DOHH2 (cell line): ENCODE measurements around the gene CHRM4.
A peak's percentile ranks its signal among the peaks of the same experiment; 100 is the strongest.

ENCODE experiments used
- EZH2phosphoT487 ChIP-seq: fragments of 200-600 bp; sonication (generic); IDR thresholded peaks from 2 replicates; pipeline ENCODE4 v1.6.1; 2017; ENCODE audit warnings: borderline replicate concordance, mild to moderate bottlenecking, antibody characterized with exemption, low read length, moderate library complexity, mixed read lengths
- TF ChIP-seq, protein P1 (sequence below): fragments of 200-600 bp; sonication (generic); IDR thresholded peaks from one replicate; pipeline ENCODE4 v1.5.1; 2014; ENCODE audit warnings: antibody characterized with exemption, mild to moderate bottlenecking, low read depth, low read length; ENCODE audit not compliant: poor library complexity, severe bottlenecking

DNA sequence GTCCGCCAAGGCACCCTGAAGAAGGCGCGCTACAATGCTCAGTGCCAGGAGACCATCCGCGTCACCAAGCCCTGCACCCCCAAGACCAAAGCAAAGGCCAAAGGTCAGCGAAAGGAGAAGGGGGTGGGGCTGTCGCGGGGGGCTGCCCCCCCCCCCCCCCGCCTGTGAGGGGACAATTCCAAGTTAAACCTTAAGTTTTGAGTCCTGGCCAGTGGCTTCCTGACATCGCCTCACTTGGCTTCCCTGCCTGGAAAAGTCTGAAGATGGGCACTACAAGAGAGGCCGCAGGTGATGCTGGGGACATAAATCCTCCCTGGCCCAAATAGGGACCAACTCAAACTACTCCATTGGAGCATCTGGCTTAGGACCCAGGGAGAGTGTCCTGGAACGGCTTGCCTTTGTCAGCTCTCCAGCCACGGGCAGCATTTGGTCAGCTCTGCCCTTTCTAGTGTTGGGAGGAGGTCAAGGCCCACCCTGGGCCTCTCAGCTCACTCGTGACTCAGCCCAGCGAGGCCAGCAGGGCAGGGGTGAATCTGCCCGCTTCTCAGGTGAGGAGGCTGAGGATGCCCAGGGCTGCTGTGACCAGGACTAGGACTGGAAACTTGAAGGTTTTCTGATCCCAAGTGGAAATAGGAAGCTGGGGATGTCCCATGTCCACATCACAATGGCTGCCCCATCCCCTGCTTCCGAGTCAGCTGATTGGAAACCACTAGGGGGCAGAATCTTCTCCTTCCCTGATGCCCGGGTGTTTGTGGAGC is 8.8 kb downstream of the CHRM4 start:
- TF ChIP-seq, protein P1, sequence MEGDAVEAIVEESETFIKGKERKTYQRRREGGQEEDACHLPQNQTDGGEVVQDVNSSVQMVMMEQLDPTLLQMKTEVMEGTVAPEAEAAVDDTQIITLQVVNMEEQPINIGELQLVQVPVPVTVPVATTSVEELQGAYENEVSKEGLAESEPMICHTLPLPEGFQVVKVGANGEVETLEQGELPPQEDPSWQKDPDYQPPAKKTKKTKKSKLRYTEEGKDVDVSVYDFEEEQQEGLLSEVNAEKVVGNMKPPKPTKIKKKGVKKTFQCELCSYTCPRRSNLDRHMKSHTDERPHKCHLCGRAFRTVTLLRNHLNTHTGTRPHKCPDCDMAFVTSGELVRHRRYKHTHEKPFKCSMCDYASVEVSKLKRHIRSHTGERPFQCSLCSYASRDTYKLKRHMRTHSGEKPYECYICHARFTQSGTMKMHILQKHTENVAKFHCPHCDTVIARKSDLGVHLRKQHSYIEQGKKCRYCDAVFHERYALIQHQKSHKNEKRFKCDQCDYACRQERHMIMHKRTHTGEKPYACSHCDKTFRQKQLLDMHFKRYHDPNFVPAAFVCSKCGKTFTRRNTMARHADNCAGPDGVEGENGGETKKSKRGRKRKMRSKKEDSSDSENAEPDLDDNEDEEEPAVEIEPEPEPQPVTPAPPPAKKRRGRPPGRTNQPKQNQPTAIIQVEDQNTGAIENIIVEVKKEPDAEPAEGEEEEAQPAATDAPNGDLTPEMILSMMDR: peak; percentile 74
- no peak for TF ChIP-seq EZH2phosphoT487
